GM04504 (cell line): ENCODE results near the gene SUGP1.
"Not testable (repeated sequence)": the region's sequence is repeated elsewhere in the genome, so short reads cannot be mapped to it uniquely, and the experiment has no call there.

Source experiments
- DNase-seq: peaks from one replicate; pipeline ENCODE4 v3.0.0-alpha.2; 2012; ENCODE audit warnings: low read depth

Gene SUGP1

DNA sequence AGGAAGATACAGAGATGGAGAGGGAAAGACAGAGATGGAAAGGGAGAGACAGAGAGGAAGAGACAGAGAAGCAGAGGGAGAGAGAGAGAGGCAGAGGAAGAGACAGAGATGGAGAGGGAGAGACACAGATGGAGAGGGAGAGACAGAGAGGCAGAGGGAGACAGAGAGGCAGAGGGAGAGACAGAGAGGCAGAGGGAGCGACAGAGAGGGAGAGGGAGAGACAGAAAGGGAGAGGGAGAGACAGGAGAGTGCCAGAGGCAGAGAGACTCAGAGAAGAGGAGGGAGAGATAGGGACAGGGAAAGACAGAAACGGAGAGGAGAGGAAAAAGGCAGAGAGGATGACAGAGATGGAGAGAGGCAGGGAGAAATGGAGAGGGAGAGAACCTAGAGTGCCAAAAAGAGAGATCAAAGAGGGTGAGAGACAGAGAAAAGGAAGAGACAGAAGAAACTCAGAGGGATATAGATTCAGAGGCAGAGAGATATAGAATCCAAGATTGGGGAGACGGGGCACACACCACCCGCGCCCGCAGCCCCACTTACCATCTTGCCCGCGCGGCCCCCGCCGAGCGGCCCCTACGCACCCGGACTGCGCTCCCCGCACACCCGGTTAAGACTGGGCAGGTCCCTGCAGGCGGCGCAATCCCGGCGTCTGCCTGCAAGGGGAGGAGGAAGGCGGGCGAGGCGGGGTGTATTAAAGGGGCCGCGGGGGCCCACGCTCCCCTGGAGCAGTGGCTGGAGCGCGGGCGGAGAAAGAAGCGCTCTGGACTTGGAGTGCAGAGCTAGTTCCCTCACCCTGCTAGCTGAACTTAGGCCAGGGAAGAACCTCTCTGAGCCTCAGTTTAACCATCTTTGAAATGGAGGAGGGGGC lies 57.9 kb downstream of the SUGP1 start:
- DNase-seq, result no peak

DNA sequence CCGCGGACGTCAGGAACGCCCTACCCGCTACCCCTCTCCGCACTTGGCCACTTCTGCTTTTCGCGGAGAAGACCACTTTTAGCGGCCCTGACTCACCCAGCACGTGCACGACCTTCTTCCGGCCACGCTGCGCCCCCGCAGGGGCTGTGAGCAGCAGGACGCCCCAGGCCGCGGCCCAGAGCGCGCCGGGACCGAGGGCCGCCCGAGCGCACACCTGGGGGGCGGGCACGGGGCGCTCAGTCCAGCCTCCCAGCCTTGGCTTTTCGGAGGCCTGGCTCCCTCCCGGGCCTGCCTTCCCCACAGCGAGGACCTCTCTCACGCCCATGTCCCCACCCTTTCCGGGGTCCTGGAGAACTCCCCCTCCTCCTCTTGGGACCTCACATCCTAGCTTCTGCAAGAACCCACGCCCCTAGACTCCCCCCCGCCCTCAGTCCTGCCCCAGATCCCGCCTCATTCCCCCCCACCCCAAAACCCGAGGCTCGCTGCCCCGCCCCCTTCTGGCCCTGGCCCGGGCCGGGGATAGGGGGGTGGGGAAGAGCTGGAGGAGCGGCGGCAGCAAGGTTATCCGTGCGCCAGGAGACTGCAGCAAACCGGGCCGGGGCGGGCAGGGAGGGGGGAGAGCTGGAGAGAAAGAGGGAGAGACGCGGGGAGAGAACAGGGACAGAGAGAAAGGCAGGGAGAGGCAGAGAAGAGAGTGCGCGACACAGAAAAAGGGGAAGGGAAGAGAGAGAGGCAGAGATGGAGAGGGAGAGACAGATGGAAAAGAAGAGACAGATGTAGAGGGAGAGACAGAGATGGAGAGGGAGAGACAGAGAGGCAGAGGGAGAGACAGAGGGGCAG lies 58.7 kb downstream of the SUGP1 start:
- no peak for DNase-seq

DNA sequence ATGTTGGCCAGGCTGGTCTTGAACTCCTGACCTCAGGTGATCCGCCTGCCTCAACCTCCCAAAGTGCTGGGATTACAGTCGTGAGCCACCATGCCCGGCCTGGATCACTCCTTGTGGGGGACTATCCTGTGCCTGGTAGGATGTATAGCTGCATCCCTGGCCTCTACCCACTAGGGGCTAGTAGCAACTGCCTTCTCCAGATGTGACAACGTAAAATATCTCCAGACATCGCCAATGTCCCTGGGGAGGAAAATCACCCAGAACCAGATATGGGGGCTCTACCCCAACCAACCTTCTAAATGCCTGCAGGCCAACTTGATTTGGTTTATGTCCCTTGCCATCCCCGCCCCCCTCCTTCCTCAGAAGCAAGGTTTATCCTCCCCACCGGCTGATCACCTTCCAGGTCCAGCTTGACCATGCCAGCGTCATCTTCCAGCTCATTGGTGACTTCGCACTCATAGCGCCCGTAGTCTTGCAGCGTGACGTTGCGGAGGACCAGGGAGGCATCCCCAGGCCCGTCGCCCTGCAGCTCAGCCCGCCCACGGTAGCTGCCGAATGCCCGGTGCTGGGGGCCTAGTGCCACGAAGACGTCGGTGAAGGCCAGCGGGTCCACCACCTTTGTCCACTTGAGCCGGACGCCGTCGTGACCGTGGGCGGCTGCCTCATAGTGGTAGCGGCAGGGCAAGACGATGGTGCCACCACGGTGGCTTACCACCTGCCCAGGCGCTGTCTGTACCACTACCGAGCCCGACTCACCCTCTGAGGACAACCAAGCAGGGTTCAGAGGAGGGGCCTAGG lies 59.7 kb downstream of the SUGP1 start:
- DNase-seq, result no peak

DNA sequence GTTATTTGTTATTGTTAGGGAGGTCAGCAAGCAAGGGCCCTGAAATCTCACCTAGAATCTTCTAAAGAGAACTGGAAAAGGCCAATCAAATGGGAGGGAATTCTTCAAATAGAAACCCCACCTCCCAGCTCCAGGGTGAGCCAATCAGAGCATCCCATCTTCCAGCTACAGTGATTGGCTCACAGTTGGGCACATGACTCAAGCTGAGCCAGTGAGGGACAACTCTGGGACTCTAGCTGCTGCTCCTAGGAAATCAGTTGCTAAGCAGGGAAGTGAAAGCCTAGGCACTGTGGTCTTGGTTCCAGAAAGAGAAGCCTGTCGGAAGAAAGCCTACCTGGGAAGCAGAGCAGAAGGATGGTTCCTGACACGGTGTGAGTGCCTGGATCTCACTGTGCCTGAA lies 60.6 kb downstream of the SUGP1 start:
- DNase-seq, result no peak

DNA sequence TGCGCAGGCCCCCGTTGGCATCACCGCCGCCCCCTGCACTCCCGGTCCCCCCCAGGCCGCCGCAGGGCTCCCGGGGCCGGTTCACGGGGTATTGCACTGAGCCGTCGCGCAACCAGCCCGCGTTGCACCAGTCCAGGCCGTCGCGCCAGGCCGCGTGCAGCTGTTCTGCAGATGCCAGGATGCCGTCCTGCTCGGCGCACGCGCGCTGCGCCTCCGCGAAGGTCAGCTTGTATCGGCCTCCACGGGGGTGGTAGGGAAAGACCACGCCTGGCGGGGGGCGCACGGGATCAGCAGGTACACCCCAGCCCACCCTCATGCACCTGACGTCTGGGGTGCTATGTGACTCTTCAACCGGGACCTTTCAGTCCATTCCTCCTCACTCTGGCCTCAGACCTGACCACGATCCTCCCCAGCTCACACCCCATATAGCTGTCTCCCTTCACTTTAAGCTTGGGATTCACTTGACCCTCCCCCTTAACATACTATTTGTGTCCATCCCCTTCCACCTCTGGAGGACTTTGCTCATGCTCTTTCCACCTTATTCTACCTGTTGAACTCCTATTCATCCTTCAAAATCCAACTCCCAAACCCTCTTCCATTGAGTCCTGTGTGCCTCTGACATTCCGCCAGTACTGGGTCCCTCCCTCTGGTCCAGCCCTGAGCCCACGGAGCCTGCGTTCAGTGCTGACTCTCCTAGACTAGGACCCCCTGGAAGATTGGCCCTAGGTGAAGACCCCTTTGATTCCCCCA lies 61.5 kb downstream of the SUGP1 start:
- no peak for DNase-seq

DNA sequence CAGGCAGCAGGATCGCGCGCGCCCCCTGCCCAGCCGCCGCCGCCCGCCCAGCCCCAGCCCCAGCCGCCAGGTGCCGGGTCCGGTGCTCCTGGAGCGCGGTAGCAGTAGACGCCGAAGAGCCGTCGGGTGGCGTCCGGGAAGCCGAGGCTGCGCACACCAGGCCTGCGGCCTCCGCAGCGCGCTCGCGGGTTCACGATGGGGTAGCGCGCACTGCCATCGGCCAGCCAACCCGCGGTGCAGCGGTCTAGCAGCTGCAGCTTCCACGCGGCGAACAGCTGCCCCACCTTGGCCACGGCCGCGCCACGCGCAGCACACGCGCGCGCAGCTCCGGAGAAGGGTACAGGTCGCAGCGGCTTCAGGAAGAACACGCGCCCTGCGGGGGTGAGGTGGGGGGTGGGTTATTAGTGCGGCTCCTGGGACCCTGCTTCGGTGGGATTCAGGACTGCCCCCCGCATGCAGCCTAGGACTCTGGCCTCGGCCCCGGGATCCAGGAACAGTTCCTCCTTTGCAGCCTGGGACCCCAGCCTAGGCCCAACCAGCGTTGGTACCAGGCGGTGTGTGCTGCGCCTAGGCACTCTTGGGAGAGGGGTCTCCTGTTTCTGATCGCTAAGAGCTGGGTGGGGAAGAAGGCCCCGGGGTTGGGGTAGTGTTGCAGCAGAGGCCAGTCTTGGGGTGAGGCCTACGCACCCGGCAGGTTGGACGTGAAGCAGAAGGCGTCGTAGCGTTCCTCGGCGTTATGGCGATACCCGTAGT lies 62.3 kb downstream of the SUGP1 start:
- DNase-seq, result no peak

DNA sequence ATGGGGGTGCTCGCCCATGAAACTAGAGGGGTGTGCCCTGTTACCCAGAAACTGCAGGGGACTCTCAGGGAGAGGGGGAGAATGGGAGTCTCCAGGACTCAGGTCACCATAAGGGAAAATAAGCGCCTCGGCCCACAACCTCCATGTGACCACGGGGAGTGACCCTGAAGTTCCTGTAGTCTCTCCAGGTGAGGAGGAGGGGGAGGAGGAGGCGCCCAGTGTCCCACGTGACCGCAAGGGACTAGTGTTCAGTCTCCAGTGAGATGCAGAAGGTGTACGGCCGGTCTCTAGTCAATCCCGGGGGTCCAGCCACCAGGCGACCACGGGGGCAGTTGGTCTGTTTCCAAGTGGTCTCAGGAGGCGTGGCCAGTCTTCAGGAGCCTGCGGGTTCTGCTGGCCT lies 63.2 kb downstream of the SUGP1 start:
- DNase-seq, result no peak

DNA sequence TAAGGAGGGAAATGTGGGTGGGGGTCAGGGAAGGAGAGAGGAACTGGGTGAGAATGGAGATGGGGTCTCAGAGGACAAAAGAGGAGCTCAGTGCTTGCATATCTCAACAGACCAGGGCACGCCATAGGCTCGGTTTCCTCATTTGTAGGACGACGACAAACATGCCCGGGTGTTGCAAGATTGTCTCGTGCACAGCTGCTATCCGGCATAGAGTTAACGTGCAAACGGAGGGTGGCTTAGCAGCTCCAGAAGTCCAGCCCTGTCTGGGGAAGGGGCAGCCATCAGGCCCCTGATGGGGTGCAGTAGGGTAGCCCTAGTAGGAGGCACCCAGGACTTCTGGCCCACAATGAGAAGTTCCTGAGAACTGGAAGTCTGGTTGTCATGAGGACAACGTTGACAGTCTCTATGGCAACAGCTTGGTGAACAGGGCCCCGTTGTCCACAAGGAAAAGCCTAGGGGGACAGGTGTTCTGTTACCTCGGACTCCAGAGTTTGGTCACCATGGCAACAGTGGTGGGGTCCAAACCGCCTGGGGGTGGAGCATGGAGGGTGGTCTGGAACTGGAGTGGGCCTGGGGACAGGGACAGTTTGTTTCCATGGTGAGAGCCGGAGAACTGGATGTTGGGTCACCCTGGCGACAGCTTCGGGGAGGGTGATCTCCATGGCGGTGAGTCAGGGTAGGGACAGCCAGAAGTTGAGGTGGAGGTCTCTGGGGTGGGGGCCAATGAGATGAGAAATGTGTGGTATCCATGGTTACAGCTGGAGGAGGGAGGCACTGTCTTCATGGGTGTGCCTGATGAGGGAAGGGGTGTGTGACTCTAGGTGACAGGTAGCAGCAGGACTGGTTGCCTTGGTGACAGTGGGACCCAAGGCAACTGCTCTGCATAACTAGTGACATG lies 64.0 kb downstream of the SUGP1 start:
- DNase-seq, result no peak

DNA sequence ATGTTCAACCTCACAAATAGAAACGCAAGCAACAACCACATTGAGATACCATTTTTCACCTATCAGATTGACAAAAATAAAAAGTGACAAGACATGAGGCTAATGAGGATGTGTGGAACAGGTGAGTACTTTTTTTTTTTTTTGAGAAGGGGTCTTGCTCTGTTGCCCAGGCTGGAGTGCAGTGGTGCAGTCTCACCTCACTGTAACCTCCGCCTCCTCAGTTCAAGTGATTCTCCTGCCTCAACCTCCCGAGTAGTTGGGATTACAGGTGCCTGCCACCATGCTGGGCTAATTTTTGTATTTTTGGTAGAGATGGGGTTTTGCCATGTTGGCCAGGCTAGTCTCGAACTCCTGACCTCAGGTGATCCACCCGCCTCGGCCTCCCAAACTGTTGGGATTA lies 66.9 kb downstream of the SUGP1 start:
- not testable (repeated sequence) for DNase-seq

DNA sequence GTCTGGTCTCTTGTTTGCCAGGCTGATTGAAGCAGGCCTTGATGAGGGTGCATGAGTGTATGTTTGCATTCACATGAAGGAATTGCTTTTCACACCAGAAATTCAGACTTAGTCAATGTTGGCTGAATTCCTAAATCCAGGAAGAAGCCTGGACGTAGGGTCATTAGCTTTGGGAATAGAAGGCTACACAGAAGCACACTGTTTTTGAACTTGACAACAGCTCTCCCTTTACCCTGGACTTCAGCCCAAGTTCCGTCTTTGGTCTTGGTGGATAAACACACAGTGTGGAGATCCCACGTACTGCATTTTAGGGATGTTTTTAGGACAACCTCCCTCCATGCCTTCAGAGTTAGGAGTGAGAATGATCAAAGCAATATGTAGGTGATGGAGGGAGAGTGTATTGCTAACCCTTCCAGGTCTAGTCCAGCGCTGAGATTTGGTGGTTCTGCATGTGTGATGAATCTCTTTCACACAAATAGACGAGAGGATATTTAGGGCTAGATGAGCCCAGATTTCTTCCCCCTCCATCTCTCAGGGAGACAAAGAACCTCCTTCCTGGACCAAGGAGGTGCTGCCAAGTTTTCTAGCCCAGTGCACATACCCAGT lies 70.0 kb downstream of the SUGP1 start:
- no peak for DNase-seq

DNA sequence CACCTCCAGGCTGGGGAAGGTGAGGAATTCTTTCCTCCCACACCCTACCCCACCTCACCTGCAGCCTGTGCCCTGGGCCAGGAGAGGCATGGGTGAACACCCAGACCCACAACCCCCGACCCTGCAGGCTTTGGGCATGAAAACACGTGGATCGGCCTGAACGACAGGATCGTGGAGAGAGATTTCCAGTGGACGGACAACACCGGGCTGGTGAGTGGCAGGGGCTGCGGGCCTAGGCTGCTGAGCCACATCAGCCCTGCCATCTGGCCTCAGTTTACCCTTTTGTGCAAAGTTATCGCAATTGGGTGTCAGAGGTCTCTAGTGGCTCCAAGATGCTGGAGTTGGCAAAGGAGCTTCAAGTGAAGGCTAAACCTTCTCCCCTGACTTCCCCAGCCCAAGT lies 79.8 kb downstream of the SUGP1 start:
- no peak for DNase-seq

DNA sequence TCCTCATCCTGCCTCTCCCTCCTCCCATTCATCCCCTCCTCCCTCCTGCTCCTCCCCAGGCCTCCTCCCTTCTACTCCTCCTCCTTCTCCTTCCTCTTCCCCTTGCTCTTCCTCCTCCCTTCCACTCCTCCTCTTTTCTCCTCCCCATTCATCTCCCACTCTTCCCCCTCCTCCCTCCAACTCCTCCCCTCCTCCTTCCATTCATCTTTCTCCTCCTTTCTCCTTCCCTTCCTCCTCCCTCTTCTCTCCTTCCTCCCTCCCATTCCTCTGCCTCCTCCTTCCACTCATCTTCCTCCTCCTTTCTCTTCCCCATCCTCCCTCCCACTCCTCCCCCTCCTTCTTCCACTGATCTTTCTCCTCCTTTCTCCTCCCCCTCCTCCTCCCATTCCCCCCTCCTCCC lies 80.6 kb downstream of the SUGP1 start:
- no peak for DNase-seq

DNA sequence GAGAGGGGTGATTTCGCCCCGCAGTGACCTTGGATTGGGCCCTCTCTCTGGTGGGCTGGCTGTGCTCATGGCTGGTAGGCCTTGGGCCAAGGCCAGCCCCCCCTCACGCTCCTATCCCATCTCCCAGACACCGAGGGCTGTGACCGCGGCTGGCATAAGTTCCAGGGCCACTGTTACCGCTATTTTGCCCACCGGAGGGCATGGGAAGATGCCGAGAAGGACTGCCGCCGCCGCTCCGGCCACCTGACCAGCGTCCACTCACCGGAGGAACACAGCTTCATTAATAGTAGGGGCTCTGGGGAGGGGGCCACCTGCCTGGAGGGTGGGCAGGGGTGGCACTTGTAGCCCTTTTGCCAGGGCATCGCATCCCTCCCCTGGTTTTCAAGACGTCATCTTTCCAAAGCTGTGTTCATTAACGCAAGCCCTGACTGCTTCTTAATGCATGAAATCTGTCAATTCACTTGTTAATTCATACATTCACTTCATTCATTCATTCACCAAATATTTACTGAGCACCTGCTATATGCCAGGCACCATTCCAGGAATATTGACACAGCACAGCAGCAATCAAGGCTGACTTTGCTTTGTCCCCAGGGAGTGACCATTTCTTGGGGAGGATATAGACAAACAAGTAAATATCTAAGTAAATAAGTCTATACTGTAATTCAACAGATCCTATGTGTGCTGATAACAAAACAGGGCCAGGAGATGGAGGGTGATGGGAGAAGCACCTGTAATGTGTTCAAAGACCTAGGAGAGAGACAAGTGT lies 82.0 kb downstream of the SUGP1 start:
- no peak for DNase-seq

DNA sequence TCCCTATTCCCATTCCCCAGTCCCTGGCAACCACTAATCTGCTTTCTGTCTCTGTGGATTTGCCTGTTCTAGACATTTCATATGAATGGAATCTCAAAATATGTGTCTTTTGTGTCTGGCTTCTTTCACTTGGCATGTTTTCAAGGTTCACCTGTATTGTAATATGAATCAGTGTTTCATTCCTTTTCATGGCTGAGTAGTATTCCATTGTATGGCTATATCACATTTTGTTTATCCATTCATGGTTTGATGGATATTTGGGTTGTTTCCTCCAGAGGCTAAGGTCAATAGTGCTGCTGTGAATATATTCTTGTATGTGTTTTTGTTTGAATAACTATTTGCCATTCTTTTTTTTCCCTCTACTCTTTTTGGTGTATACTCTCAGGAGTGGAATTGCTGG lies 84.1 kb downstream of the SUGP1 start:
- DNase-seq, result no peak

DNA sequence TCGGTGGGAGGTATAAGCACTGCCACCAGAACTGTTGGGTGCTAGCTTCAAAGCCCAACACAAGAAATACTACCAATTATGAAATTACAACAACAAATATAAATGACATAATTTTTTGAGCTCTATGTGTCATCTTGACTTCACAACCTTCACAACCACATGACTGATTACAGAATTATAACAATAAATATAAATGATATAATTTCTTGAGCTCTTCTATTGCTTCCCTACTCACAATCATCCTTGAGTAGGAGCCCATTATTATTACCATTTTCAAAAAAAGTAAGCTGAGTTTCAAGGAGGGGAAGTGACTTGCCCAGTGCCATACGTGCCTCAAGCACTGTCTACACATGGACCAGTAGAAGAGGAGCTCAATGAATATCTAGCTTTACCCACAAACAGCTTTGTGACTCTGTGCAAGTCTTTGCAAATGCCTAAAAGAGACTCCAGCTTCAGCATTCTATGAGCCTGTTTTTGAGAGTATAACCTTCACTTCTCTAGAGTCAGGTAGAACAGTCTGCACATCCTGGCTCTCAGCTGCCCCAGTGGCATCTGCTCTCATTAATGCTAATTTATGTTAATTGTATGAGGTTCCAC lies 86.0 kb downstream of the SUGP1 start:
- no peak for DNase-seq

DNA sequence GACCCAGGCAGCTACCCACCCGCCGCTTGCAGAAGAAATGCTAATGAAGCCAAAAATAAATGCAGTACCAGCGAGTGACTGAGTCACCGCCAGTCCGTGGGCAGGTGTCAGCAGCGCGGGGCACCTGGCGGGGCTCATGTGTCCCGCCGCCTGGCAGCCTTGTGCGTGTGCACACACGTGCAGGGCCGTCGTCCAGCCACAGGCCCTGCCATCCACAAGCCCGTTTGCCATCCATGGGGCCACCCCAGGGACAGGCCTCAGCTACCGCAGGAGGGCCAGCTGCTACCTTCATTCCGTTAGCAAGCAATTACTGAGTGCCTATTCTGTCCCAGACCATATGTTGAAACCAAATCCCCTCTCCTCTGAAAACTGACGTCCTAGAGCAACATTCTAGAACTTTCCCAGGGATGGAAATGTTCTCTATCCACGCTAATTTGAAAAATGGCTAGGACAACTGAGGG lies 88.0 kb downstream of the SUGP1 start:
- DNase-seq, result no peak

DNA sequence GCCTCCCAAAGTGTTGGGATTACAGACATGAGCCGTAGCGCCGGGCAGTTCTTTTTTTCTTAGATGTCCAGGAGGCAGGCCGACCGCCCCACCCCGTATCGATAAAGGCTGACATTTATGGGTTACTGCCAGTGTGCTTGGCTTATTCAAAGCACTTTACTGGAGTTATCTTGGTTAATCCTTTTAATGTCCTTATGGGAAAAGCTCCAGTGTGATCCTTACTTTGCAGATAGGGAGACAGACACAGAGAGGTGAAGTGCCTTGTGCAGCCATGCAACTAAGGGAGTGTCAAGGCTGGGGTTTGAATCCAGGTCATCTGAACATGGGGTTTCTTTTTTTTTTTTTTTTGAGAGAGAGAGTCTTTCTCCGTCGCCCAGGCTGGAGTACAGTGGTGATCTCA lies 89.3 kb downstream of the SUGP1 start:
- DNase-seq, result no peak

DNA sequence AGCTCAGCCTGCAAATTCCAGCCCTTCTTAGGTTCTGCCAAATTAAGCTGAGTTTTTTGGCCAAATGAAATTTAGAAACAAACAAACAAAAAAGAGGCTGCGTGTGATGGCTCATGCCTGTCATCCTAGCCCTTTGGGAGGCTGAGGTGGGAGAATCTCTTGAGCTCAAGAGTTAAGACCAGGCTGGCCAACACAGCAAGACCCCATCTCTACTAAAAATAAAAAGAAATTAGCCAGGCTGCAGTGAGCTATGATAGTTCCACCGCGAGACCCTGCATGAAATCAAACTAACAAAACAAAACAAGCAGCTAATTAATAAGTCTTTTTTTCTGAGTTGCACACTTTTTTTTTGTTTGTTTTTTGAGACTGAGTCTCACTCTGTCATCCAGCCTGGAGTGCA lies 90.6 kb downstream of the SUGP1 start:
- DNase-seq, result no peak
